ENCODE results near the gene SPATA25. TPM values are rescaled to one million over a fixed set of nuclear protein-coding genes. Genes with fewer than 3 reads are reported as not detected.

Gene SPATA25
- total RNA-seq, 1 donor from 2014 or later = 1.3 TPM

GRCh38 chr20:45873409-45874103 lies 13.9 kb downstream of the SPATA25 start:
- DNase-seq = no peak
- Histone ChIP-seq H3K27ac (no peak overlapping the region), H3K36me3 (peaks cover 15% of the 10 kb centered on the region), H3K4me1 (no peaks in the 10 kb centered on the region), H3K4me3 (no peak overlapping the region), H3K9me3 (no peaks in the 10 kb centered on the region), H3K27me3 (no peaks in the 10 kb centered on the region)
- TF ChIP-seq, protein P1, sequence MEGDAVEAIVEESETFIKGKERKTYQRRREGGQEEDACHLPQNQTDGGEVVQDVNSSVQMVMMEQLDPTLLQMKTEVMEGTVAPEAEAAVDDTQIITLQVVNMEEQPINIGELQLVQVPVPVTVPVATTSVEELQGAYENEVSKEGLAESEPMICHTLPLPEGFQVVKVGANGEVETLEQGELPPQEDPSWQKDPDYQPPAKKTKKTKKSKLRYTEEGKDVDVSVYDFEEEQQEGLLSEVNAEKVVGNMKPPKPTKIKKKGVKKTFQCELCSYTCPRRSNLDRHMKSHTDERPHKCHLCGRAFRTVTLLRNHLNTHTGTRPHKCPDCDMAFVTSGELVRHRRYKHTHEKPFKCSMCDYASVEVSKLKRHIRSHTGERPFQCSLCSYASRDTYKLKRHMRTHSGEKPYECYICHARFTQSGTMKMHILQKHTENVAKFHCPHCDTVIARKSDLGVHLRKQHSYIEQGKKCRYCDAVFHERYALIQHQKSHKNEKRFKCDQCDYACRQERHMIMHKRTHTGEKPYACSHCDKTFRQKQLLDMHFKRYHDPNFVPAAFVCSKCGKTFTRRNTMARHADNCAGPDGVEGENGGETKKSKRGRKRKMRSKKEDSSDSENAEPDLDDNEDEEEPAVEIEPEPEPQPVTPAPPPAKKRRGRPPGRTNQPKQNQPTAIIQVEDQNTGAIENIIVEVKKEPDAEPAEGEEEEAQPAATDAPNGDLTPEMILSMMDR (IDR thresholded peaks at IDR 0.05) = no peak
- intact Hi-C loops (cut with DNase I) = no loop called here
- no peak for ATAC-seq

GRCh38 chr20:45872626-45873025 lies 14.8 kb downstream of the SPATA25 start:
- intact Hi-C loops (cut with DNase I) = no loop called here
- Histone ChIP-seq H3K27ac (no peak overlapping the region), H3K4me3 (no peak overlapping the region), H3K36me3 (peaks cover 6% of the 10 kb centered on the region), H3K4me1 (no peaks in the 10 kb centered on the region), H3K27me3 (no peaks in the 10 kb centered on the region), H3K9me3 (no peaks in the 10 kb centered on the region)
- DNase-seq (no peak), ATAC-seq (no peak)
- TF ChIP-seq, protein P1 (IDR thresholded peaks at IDR 0.05) = no peak

GRCh38 chr20:45867819-45868176 lies 19.6 kb downstream of the SPATA25 start:
- H3K27ac ChIP-seq = no peak overlapping the region
- ATAC-seq = no peak
- intact Hi-C loops (cut with DNase I) = no loop called here
- no peak for DNase-seq
- H3K4me3 ChIP-seq = no peak overlapping the region
- no peaks in the 10 kb centered on the region for H3K9me3 ChIP-seq
- no peaks in the 10 kb centered on the region for H3K4me1 ChIP-seq
- H3K27me3 ChIP-seq = no peaks in the 10 kb centered on the region
- no peaks in the 10 kb centered on the region for H3K36me3 ChIP-seq
- TF ChIP-seq, protein P1 (IDR thresholded peaks at IDR 0.05) = no peak

GRCh38 chr20:45867136-45867818 lies 20.1 kb downstream of the SPATA25 start:
- Histone ChIP-seq H3K4me3 (no peak overlapping the region), H3K9me3 (no peaks in the 10 kb centered on the region), H3K4me1 (no peaks in the 10 kb centered on the region), H3K36me3 (no peaks in the 10 kb centered on the region), H3K27ac (no peak overlapping the region), H3K27me3 (no peaks in the 10 kb centered on the region)
- intact Hi-C loops (cut with DNase I) = no loop called here
- DNase-seq (no peak), ATAC-seq (no peak)
- TF ChIP-seq, protein P1 (IDR thresholded peaks at IDR 0.05) = no peak

DNA sequence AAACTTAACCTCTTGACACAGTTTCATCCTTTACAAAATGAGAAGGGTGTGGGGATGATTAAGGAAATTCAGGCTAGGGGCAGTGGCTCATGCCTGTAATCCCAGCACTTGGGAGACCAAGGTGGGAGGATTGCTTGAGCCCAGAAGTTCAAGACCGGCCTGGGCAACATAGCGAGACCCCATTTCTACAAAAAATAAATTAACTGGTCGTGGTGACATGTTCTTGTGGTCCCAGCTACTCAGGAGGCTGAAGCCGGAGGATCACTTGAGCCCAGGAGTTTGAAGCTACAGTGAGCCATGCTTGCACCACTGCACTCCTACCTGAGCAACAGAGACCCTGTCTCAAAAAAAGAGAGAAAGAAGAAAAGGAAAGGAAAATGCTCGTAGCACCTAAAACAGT lies 21.0 kb downstream of the SPATA25 start:
- Histone ChIP-seq H3K4me1 (no peaks in the 10 kb centered on the region), H3K27me3 (no peaks in the 10 kb centered on the region), H3K36me3 (no peaks in the 10 kb centered on the region), H3K9me3 (no peaks in the 10 kb centered on the region), H3K27ac (no peak overlapping the region), H3K4me3 (no peak overlapping the region)
- no peak for ATAC-seq
- TF ChIP-seq, protein P1 (IDR thresholded peaks at IDR 0.05) = no peak
- no peak for DNase-seq
- intact Hi-C loops (cut with DNase I) = no loop called here

All from upper lobe of right lung (tissue), 1 donor.